ENCODE data around the gene RAC2.

Gene RAC2

GRCh38 chr22:37218771-37219411 is 25.2 kb downstream of the RAC2 start:
- DNase-seq (ENCODE audit: low spot score), result no peak

- no peak for DNase-seq (ENCODE audit: low spot score)
Measured at GRCh38 chr22:37218399-37218770, 25.7 kb downstream of the RAC2 start.

- no peak for DNase-seq (ENCODE audit: low spot score)
Measured at GRCh38 chr22:37215890-37216289, 28.2 kb downstream of the RAC2 start.

DNA sequence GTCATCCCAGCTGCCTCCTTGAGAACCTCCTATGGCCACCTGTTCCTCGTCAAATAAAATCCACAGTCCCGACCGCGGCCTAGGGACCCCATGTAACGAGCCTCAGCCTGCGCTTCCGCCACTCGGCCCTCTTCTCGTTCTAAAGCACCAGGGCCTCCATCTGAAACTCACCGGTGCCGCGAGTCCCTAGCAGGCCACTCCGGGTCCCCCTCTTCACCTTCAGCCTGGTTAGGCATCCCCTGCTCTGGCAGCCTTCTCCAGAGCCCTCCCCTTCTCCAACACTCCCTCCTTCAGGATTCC is 29.4 kb downstream of the RAC2 start:
- no peak for DNase-seq (ENCODE audit: low spot score)

DNA sequence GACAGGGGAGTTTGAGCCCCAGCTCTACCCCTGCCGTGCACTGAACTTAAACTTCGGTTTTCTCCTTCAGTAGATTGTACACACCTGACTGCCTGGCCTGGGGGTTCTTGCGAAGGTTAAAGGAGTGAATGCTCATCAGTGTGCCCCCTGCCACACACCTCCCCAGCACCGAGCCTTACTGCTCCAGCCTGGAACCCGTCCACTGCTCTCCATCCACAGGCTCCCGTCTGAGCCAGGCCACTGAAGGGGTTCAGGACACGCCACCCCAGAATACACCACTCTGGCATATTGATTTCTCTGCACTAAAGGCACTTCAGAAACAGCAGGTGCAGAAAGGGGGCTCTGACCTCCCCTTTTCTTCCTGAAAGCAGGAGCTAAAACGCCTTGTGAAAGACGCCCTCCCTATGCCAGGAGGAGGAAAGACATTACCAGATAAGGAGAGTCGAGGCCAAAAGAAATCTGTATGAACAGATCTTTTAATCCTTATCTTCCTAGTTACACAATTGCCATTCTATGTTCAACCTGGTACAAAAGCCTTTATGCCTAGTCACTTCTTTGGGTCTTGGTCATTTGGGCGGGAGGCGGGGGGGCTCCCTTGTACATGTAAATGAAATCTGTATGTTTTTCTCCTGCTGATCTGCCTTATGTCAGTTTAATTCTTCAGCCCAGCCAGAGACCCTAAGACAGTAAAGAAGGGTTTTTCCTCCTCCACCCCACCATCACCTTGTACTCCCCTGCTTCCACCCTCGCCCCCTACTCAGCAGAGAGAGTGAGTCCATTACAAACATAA is 29.9 kb downstream of the RAC2 start:
- no peak for DNase-seq (ENCODE audit: low spot score)

- DNase-seq (ENCODE audit: low spot score), result no peak
Measured at GRCh38 chr22:37213218-37213855, 30.7 kb downstream of the RAC2 start.

DNA sequence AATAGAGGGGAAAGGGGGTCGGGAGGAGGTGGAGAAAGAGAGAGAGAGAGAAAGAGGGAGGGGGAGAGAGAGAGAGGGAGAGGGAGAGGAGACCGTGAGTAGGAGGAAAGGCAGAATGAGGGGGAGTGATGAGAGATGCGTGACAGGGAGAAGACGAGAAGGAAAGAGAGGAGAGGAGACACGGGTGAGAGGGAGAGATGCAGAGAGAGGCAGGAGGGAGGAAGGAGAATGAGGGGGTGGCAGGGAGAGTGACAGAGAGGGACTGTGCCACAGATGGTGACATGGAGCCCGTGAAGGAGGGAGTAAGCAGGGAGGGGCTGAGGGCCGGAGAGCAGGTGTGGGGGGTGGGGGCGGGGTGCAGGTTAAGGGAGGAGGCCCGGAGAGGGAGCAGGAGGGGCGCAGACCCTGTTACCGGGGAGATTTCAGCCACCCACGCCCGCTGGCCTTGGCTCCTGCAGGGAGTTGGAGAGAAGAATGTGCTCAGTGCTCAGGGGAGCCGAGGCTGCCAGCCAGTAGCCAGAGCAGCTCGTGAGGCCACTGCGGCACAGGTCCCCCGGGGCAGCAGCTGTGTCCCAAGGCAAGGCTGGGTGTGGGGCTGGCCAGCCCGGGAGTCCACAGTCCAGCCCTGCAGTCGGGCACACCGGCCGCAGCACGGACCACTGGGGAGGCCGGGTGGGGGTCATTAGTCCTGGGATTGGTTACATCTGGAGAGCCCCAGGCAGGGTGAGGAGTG is 31.7 kb downstream of the RAC2 start, which contains the start of gene SSTR3:
TSS of gene SSTR3 (minus strand) at position 304 of the 733 bp plus-strand sequence. CDS start 4,674 bp downstream, outside the sequence.
- no peak for DNase-seq (ENCODE audit: low spot score)

GRCh38 chr22:37211866-37212173 is 32.2 kb downstream of the RAC2 start:
- DNase-seq (ENCODE audit: low spot score), result no peak

DNA sequence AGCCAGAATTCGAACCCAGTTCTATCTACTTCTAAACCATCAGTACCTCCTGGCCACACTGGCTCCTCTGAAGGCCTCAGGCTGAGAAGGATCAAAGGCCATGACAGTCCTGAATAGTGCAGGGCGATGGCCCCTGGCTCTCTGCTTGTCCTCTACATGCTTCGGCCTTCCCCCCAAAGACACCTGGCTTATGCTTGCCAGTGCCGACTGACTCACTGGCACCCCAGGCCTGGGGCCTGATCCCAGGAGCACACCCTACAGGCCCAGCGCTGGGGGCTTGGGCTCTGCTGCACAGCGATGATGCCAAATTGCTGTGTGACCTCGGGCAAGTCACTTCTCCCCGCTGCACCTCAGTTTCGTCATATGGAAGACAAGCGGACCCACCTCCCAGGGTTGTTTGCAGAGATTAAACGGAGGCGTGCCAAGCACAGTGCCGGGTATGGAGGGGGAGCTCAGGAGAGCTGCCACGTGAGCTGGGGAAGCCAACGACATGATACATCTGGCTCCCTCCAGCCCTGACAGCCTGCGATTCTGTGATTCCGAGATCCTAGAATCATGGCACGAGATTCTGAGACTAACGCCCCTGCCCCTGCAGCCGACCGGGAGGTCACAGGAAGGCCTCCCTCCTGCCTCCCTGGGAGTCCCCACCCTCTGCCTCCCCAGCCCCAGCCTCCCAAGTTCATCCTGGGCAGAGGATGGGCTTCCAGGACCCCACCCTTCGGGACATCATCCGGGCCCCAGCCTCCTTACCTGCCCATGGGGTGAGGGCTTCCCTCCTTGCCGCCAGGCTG is 32.8 kb downstream of the RAC2 start:
- DNase-seq (ENCODE audit: low spot score), result no peak

GRCh38 chr22:37210041-37210803 is 33.8 kb downstream of the RAC2 start:
- DNase-seq (ENCODE audit: low spot score), result no peak

DNA sequence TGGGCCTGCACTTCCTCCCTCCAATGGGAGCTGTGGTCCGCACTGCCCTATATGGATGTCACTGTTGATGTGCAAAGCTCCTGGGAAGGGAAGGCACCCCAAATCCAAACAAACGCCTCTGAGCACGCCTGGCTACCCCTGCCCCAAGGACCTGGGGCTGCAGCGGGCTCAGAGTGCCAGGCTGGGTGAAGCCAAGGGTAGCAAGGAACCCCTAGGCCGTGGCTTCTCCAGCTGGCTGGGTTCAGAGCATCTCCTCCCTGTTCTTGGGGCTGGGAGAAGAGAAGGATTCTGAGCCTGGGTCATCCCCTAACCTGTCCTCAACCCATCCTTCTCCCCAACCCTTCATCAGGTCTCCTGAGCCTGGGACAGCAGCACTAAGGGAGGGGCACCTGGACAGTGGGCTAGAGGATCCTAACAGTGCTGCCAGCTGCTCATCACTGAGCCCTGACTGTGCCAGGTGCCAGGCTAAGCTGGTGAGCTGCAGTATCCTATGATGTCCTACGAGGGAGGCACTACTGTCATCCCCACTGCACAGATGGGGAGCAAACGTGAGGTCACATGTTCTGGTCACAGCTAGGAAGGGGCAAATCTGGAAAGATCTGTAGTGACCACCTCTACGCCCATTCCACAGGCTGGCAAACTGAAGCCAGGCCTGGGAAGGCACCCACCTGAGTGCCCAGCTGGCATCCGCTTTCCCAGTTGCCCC is 34.8 kb downstream of the RAC2 start:
- no peak for DNase-seq (ENCODE audit: low spot score)

DNA sequence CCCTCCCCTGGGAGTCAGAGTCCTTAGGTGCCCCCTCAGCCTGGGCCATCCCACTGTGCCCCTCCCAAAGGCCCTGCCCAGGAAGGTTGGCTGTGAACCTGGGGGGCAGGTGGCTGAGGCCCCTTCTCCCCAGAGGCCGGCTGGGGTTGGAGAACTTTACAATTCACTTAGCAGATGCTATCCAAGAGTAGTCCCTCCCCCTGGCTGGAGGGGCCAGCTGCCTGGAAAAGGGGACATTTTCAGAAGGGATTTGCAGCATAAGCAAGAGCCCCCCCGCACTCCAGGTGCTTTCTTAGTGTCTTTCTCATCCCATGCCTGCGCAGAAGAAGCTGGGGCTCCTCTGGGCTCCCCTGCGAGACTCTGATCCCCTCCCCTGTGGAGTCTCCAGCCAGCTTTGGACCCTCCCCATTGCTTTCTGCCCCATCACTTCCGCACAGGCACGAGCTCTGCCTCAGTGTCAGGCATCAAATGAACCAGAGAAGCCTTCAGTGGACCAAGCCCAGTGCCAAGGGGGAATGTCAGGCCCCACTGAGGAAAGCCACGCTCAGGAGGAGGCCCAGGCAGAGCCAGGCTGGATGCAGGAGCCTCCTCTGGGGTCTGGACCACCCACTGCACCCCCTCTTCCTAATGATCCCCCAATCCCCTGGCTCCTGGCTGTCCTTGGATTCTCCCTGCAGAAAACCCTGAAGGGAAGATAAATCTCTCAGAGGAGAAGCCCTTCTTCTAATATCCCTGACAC is 35.5 kb downstream of the RAC2 start:
- no peak for DNase-seq (ENCODE audit: low spot score)

DNA sequence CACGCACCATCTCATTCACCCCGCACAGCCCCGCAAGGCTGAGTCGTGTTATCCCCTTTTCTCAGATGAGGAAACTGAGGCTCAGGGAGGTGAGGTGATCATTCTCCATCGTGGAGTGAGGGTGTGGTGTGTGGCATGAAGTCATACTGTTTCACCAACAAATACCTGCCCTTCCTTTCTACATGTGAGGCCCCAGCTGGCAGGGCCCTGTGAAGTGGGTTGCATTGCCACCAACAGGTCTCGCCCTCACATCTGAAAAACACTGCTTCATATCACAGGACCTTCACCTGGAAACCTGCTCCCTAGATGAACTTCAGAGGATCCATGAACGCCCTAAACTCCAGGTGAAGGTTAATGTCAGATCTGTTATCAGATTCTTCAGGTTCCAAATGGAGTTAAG is 36.1 kb downstream of the RAC2 start:
- DNase-seq (ENCODE audit: low spot score), result no peak

DNA sequence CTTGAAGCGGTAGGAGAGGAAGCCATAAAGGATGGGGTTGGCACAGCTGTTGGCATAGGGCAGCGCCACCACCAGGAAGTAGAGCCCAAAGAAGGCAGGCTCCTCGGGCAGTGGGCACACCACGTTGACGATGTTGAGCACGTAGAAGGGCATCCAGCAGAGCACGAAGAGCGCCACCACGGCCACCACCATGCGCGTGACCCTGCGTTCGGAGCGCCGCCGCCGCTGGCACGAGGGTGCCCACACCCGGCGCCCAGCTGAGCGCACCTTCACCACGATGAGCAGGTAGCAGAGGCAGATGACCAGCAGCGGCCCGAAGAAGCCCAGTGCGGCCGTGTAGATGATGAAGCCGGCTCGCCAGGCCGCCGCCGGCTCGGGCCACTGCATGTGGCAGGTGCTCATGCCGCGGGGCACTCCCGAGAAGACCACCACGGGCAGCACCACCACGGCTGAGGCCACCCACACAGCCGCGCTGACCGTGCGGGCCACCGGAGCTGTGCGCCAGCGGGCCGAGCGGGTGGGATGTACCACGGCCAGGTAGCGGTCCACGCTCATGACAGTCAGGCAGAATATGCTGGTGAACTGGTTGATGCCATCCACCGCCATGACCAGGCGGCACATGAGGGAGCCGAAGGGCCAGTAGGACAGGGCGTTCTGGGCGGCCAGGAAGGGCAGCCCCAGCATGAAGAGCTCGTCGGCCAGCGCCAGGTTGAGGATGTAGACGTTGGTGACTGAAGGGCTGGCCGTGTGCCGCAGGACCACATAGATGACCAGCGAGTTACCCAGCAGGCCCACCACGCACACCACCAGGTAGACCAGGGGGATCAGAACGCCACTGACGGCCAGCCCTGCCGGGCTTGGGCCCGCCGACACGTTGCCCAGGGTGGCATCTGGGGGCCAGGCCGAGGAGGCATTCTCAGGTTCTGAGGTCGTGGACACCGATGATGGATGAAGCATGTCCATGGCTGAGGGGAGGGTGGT is 36.9 kb downstream of the RAC2 start:
- no peak for DNase-seq (ENCODE audit: low spot score)

DNA sequence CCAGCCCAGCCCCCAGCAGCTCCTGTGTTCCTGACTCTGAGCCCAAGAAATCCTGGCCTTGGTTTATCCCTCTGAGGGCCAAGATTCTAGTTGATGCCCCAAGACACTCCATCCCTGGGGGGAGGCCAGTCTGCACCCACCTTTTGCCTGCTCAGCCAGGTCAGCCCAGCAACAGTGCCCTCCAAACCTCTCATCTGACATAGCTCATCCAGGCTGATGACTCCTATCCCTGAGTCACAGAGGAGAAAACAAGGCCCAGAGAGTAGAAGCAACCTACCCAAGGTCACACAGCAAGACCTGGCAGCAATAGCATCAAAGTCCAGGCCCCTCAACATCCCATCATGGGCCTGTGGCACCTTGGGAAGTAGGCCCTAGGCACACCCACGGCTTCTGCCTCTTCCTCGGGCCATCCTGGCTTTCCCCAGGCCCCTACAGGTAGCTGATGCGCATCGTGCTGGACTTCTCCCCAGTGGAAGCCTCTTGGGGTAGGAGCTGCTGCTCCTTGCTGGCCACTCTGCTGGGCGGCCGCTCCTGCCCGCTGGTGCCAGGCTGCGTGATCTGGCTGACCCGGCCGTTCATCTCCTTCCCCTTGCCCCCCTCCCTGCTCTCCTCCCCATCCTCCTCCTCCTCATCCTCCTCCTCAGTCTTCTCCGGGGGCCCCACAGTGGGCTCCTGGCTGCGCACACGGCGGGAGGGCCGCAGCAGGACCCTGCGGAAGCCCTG is 37.8 kb downstream of the RAC2 start:
- no peak for DNase-seq (ENCODE audit: low spot score)

DNA sequence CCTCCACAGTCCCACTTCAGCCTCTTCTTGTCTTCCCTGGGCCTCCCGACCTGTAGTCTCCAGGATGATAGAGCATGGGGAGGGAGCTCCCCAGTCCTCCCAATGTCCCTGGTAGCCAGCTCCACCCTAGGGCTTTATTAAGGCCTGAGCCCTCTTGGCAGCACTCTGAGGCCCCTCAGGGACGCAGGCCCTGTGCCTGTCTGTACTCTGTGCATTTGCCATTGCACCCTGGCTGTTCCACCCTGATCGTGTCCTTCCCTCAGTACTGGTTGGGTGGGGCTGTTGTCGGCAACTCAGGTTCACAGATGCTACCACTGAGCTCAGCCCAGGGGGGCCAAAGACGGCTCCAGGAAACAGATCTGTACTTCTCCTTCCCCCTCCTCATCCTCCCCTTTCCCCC is 39.0 kb downstream of the RAC2 start:
- DNase-seq (ENCODE audit: low spot score), result no peak

DNA sequence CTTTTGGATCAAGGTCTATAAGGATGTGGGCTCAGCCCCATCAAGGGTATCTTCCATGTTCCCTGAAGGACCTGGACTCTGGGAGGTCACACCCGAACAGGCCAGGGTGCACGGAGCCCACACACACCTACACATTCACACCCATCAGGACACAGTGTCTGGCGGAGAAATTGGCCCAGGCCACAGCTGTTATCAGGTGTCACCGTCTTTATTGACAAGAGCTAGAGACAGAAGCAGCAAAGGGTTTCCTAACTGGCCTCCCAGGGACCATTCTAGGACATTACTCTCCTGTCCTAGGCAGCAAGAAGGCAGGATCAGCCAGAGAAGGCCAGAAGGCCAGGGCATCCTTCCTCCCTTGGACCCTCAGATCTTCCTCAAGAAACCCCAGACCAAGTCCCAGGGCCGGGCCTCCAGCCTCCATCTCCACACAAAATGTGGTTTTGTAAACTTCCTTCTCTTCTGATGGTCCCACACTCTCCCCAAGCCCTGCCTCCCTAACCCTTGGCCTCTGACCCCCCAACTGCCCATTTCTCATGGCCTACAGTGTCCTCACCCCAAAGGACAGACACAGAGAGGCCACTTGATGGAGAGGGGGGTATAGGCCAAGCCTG is 39.9 kb downstream of the RAC2 start:
- no peak for DNase-seq (ENCODE audit: low spot score)
